ACC112 (cell line): Measurements from ENCODE around the gene TROAP.

Source experiments
- H2AFZ ChIP-seq: fragments of 200-600 bp; sonication (generic); one replicate; pipeline ENCODE4 v1.6.0; 2017; ENCODE audit warnings: antibody characterized with exemption, low read length; ENCODE audit not compliant: unreplicated experiment
- H3K27ac ChIP-seq: fragments of 200-600 bp; sonication (generic); 2 replicates; pipeline ENCODE4 v1.5.1; 2014; ENCODE audit warnings: low read depth, mild to moderate bottlenecking, antibody characterized with exemption, low read length, moderate library complexity
- H3K27me3 ChIP-seq: fragments of 200-600 bp; sonication (generic); 2 replicates; pipeline ENCODE4 v1.6.1; 2014; ENCODE audit warnings: mild to moderate bottlenecking, antibody characterized with exemption, low read length, moderate library complexity, mixed read lengths; ENCODE audit not compliant: insufficient read depth
- H3K36me3 ChIP-seq: fragments of 200-600 bp; sonication (generic); 2 replicates; pipeline ENCODE4 v1.6.1; 2016; ENCODE audit warnings: mild to moderate bottlenecking, antibody characterized with exemption, low read length, moderate library complexity, mixed read lengths; ENCODE audit not compliant: insufficient read depth
- H3K4me1 ChIP-seq: fragments of 200-600 bp; sonication (generic); one replicate; pipeline ENCODE4 v1.6.1; 2016; ENCODE audit warnings: low read length, mixed read lengths; ENCODE audit not compliant: insufficient read depth, unreplicated experiment, control insufficient read depth
- H3K4me3 ChIP-seq: fragments of 200-600 bp; sonication (generic); 2 replicates; pipeline ENCODE4 v1.5.1; 2014; ENCODE audit warnings: mild to moderate bottlenecking, low read depth, low read length
- H3K79me2 ChIP-seq: fragments of 200-600 bp; sonication (generic); one replicate; pipeline ENCODE4 v1.6.0; 2016; ENCODE audit warnings: low read length; ENCODE audit not compliant: control insufficient read depth, unreplicated experiment, insufficient read depth

The TROAP gene

GRCh38 chr12:49358483-49359141 is 35.6 kb downstream of the TROAP start:
- H3K27me3 ChIP-seq: no peaks in the 10 kb centered on the region
- peak overlapping the region; percentile 59 for H2AFZ ChIP-seq
- no peaks in the 10 kb centered on the region for H3K36me3 ChIP-seq
- H3K27ac ChIP-seq: peak overlapping the region; percentile 79
- H3K4me1 ChIP-seq: peaks cover 27% of the 10 kb centered on the region
- peak overlapping the region; percentile 49 for H3K4me3 ChIP-seq
- H3K79me2 ChIP-seq: no peaks in the 10 kb centered on the region

GRCh38 chr12:49359671-49360070 is 36.6 kb downstream of the TROAP start:
- Histone ChIP-seq H3K4me3 (no peak overlapping the region), H3K79me2 (no peaks in the 10 kb centered on the region), H3K4me1 (peaks cover 33% of the 10 kb centered on the region), H3K27me3 (no peaks in the 10 kb centered on the region), H2AFZ (no peak overlapping the region), H3K36me3 (no peaks in the 10 kb centered on the region), H3K27ac (no peak overlapping the region)

GRCh38 chr12:49362077-49362476 is 39.0 kb downstream of the TROAP start:
- Histone ChIP-seq H3K27ac (no peak overlapping the region), H3K79me2 (peaks cover 7% of the 10 kb centered on the region), H3K4me3 (no peak overlapping the region), H3K36me3 (no peaks in the 10 kb centered on the region), H3K4me1 (peaks cover 38% of the 10 kb centered on the region), H2AFZ (no peak overlapping the region), H3K27me3 (no peaks in the 10 kb centered on the region)

- Histone ChIP-seq H3K79me2 (peaks cover 35% of the 10 kb centered on the region), H3K27me3 (no peaks in the 10 kb centered on the region), H3K27ac (peak overlapping the region; percentile 88), H3K4me1 (peaks cover 24% of the 10 kb centered on the region), H3K4me3 (peak overlapping the region; percentile 90), H3K36me3 (no peaks in the 10 kb centered on the region), H2AFZ (no peak overlapping the region)
Observed at GRCh38 chr12:49364989-49365388, 41.9 kb downstream of the TROAP start.

GRCh38 chr12:49365542-49365941 is 42.5 kb downstream of the TROAP start:
- Histone ChIP-seq H3K27ac (peak overlapping the region; percentile 88), H2AFZ (peak overlapping the region; percentile 6), H3K27me3 (no peaks in the 10 kb centered on the region), H3K79me2 (peaks cover 40% of the 10 kb centered on the region), H3K4me1 (peaks cover 30% of the 10 kb centered on the region), H3K4me3 (peak overlapping the region; percentile 90), H3K36me3 (no peaks in the 10 kb centered on the region)

- Histone ChIP-seq H3K4me1 (peaks cover 33% of the 10 kb centered on the region), H3K79me2 (peaks cover 47% of the 10 kb centered on the region), H2AFZ (peak overlapping the region; percentile 49), H3K4me3 (peak overlapping the region; percentile 90), H3K36me3 (peaks cover 2% of the 10 kb centered on the region), H3K27me3 (no peaks in the 10 kb centered on the region), H3K27ac (peak overlapping the region; percentile 88)
Observed at GRCh38 chr12:49366096-49366651, 43.1 kb downstream of the TROAP start.

- H3K4me3 ChIP-seq: peak overlapping the region; percentile 90
- H3K4me1 ChIP-seq: peaks cover 36% of the 10 kb centered on the region
- peaks cover 4% of the 10 kb centered on the region for H3K36me3 ChIP-seq
- peak overlapping the region; percentile 88 for H3K27ac ChIP-seq
- H3K79me2 ChIP-seq: peaks cover 53% of the 10 kb centered on the region
- no peaks in the 10 kb centered on the region for H3K27me3 ChIP-seq
- peak overlapping the region; percentile 99 for H2AFZ ChIP-seq
Observed at GRCh38 chr12:49366652-49367380, 43.8 kb downstream of the TROAP start.

GRCh38 chr12:49367381-49368239 is 44.6 kb downstream of the TROAP start, which contains the start of gene SPATS2:
TSS of gene SPATS2 (plus strand) at chr12:49367462. CDS start at chr12:49461013, 93,551 bp downstream.
- H3K27ac ChIP-seq: peak within 1 kb of the TSS; percentile 88
- H3K79me2 ChIP-seq: peaks cover 61% of the 10 kb centered on the region
- peak within 1 kb of the TSS; percentile 99 for H2AFZ ChIP-seq
- no peaks in the 10 kb centered on the region for H3K27me3 ChIP-seq
- H3K36me3 ChIP-seq: peaks cover 10% of the 10 kb centered on the region
- peak within 1 kb of the TSS; percentile 90 for H3K4me3 ChIP-seq
- H3K4me1 ChIP-seq: peaks cover 36% of the 10 kb centered on the region

GRCh38 chr12:49368240-49368600 is 45.2 kb downstream of the TROAP start:
- Histone ChIP-seq H3K27ac (peak overlapping the region; percentile 88), H3K4me3 (peak overlapping the region; percentile 90), H3K36me3 (peaks cover 12% of the 10 kb centered on the region), H2AFZ (peak overlapping the region; percentile 67), H3K4me1 (peaks cover 36% of the 10 kb centered on the region), H3K27me3 (no peaks in the 10 kb centered on the region), H3K79me2 (peaks cover 67% of the 10 kb centered on the region)

- Histone ChIP-seq H3K27ac (peak overlapping the region; percentile 70), H3K36me3 (peaks cover 14% of the 10 kb centered on the region), H2AFZ (peak overlapping the region; percentile 28), H3K27me3 (no peaks in the 10 kb centered on the region), H3K79me2 (peaks cover 79% of the 10 kb centered on the region), H3K4me1 (peaks cover 31% of the 10 kb centered on the region), H3K4me3 (peak overlapping the region; percentile 90)
Observed at GRCh38 chr12:49369411-49370145, 46.5 kb downstream of the TROAP start.
